Mesendoderm (in vitro differentiated cells): Measurements from ENCODE around the gene ZSCAN20. TPM values are rescaled to one million over a fixed set of nuclear protein-coding genes. Genes with fewer than 3 reads are reported as not detected.

Experiments used
- DNase-seq: peaks from one replicate; pipeline ENCODE4 v3.0.0; 2013
- H2AK5ac ChIP-seq: 2 replicates; pipeline ENCODE4 v1.6.1; 2013; ENCODE audit warnings: low read length, inconsistent platforms
- H2BK120ac ChIP-seq: 2 replicates; pipeline ENCODE4 v1.6.1; 2013; ENCODE audit warnings: low read depth, mild to moderate bottlenecking, low read length, moderate library complexity, mixed read lengths
- H2BK15ac ChIP-seq: replicated peaks from 2 replicates; pipeline ENCODE4 v1.6.1; 2013; ENCODE audit warnings: low read depth, mild to moderate bottlenecking, moderate library complexity
- H2BK5ac ChIP-seq: 2 replicates; pipeline ENCODE4 v1.6.1; 2013; ENCODE audit warnings: low read length, inconsistent platforms
- H3K18ac ChIP-seq: 2 replicates; pipeline ENCODE4 v1.6.1; 2013; ENCODE audit warnings: mild to moderate bottlenecking, low read length, mixed read lengths
- H3K23ac ChIP-seq: one replicate; pipeline ENCODE4 v1.6.1; 2013; ENCODE audit warnings: low read length
- H3K27ac ChIP-seq: 2 replicates; pipeline ENCODE4 v1.5.1; 2013; ENCODE audit warnings: low read depth, mild to moderate bottlenecking, inconsistent platforms, low read length, moderate library complexity
- H3K27me3 ChIP-seq: 2 replicates; pipeline ENCODE4 v1.6.1; 2013; ENCODE audit warnings: low read length, control low read depth, mild to moderate bottlenecking, inconsistent platforms; ENCODE audit not compliant: insufficient read depth, poor library complexity
- H3K36me3 ChIP-seq: 2 replicates; pipeline ENCODE4 v1.6.1; 2013; ENCODE audit warnings: low read length, inconsistent platforms; ENCODE audit not compliant: control insufficient read depth, insufficient read depth
- H3K4ac ChIP-seq: one replicate; pipeline ENCODE4 v1.6.1; 2013; ENCODE audit warnings: low read depth, mild to moderate bottlenecking, low read length, moderate library complexity
- H3K4me1 ChIP-seq: 2 replicates; pipeline ENCODE4 v1.6.1; 2013; ENCODE audit warnings: low read depth, low read length, inconsistent platforms; ENCODE audit not compliant: control insufficient read depth
- H3K4me2 ChIP-seq: 2 replicates; pipeline ENCODE4 v1.6.1; 2013; ENCODE audit warnings: low read length
- H3K4me3 ChIP-seq: 2 replicates; pipeline ENCODE4 v1.5.1; 2013; ENCODE audit warnings: mild to moderate bottlenecking, low read length
- H3K56ac ChIP-seq: one replicate; pipeline ENCODE4 v1.6.1; 2013; ENCODE audit warnings: low read length
- H3K79me1 ChIP-seq: 2 replicates; pipeline ENCODE4 v1.6.1; 2013; ENCODE audit warnings: low read length, inconsistent platforms
- H3K79me2 ChIP-seq: 2 replicates; pipeline ENCODE4 v1.6.1; 2013; ENCODE audit warnings: mild to moderate bottlenecking, low read length; ENCODE audit not compliant: control insufficient read depth, insufficient read depth
- H3K9ac ChIP-seq: 2 replicates; pipeline ENCODE4 v1.6.1; 2013; ENCODE audit warnings: low read length, inconsistent platforms
- H4K5ac ChIP-seq: one replicate; pipeline ENCODE4 v1.6.1; 2013; ENCODE audit warnings: low read length
- H4K8ac ChIP-seq: one replicate; pipeline ENCODE4 v1.6.1; 2013; ENCODE audit warnings: low read depth, mild to moderate bottlenecking, control low read depth, low read length, moderate library complexity
- WGBS: extraction: QIAGEN DNeasy Blood & Tissue Kit; methylation state at CpG from one replicate; pipeline ENCODE4 v1.1.7; 2013; ENCODE audit warnings: low lambda C conversion rate, missing lambda C conversion rate; ENCODE audit not compliant: insufficient coverage; ENCODE audit errors: extremely low coverage; 5-methylcytosine and 5-hydroxymethylcytosine counted together
- polyA plus RNA-seq, 2 experiments: library from polyadenylated mRNA; stranded (reverse); fragments of 200-250 nt; gene quantifications; one replicate each; pipeline ENCODE4 v1.2.3, GENCODE V29; 2013

The ZSCAN20 gene
- polyA plus RNA-seq (2013, experiment 1 of 2): 0.60 TPM
- polyA plus RNA-seq (2013, experiment 2 of 2): 0.67 TPM

DNA sequence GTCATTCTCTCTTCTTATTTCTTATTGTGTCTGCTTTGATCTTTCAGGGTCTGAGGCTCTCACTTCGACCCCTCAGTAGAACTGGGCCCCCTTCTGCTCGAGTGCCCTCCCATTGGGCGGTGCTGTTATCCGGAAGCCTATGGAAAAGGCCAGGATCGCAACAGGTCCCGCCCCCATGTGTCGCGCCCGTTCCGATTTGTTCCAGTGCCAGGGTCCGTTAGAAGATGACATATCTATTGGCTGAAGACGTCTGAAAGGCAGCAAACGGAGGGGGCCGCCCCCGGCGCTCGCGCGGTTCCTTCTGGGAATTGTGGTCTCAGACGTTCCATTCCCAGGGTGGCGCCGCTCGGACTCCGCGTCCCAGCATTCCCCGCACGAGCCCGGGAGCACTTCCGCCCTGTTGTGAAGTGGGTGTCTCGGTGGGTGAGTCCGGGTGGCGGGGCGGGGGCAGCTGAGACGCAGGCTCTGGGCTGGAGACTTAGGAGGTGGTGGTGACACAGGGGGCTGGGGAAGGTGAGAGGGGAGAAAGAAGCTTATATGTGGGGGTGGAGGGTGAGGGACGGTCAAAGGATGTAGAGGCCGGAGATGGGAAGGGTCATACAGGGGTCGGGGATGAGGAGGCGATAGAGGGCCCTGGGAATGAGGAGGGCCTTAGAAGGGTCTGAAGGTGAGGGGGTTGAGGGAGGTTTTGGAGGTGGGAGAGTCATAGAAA, at the start of gene ZSCAN20:
TSS of gene ZSCAN20 (plus strand) at position 377 of the 712 bp plus-strand sequence. CDS start 6,644 bp downstream, outside the sequence.
- Histone ChIP-seq H4K5ac (peak within 1 kb of the TSS; percentile 74), H2BK120ac (no peak within 1 kb of the TSS), H3K4me1 (peaks cover 3% of the 10 kb centered on the region), H2AK5ac (no peak within 1 kb of the TSS), H3K36me3 (no peaks in the 10 kb centered on the region), H3K9ac (peak within 1 kb of the TSS; percentile 73), H3K18ac (peak within 1 kb of the TSS; percentile 0), H3K4me2 (peak within 1 kb of the TSS; percentile 49), H3K4me3 (peak within 1 kb of the TSS; percentile 71), H3K56ac (peak within 1 kb of the TSS; percentile 86), H3K79me1 (peaks cover 3% of the 10 kb centered on the region), H3K27ac (no peak within 1 kb of the TSS), H3K27me3 (no peaks in the 10 kb centered on the region), H3K79me2 (no peaks in the 10 kb centered on the region), H2BK5ac (no peak within 1 kb of the TSS), H4K8ac (peak within 1 kb of the TSS; percentile 17), H3K23ac (no peak within 1 kb of the TSS), H3K4ac (no peak within 1 kb of the TSS), H2BK15ac (no peak within 1 kb of the TSS)
- no CpG with 5 or more reads among the region's 38 CpGs for WGBS
- DNase-seq: peak; percentile 99

GRCh38 chr1:33424205-33424604, 48.2 kb upstream of the ZSCAN20 start:
- Histone ChIP-seq H3K4me2 (no peak overlapping the region), H3K79me1 (no peaks in the 10 kb centered on the region), H3K27me3 (peaks cover 10% of the 10 kb centered on the region), H4K5ac (no peak overlapping the region), H2BK15ac (no peak overlapping the region), H3K4ac (no peak overlapping the region), H2BK120ac (no peak overlapping the region), H3K4me3 (no peak overlapping the region), H4K8ac (no peak overlapping the region), H3K18ac (no peak overlapping the region), H3K36me3 (no peaks in the 10 kb centered on the region), H3K27ac (no peak overlapping the region), H3K56ac (no peak overlapping the region), H3K23ac (no peak overlapping the region), H3K9ac (no peak overlapping the region), H2BK5ac (no peak overlapping the region), H3K79me2 (no peaks in the 10 kb centered on the region), H2AK5ac (no peak overlapping the region), H3K4me1 (no peaks in the 10 kb centered on the region)
- DNase-seq: peak; percentile 56
- WGBS: no CpG with 5 or more reads among the region's 4 CpGs

- H3K56ac ChIP-seq: no peak overlapping the region
- no peak overlapping the region for H3K18ac ChIP-seq
- peaks cover 14% of the 10 kb centered on the region for H3K27me3 ChIP-seq
- H3K79me2 ChIP-seq: no peaks in the 10 kb centered on the region
- H3K27ac ChIP-seq: no peak overlapping the region
- no peak overlapping the region for H2BK120ac ChIP-seq
- no peaks in the 10 kb centered on the region for H3K4me1 ChIP-seq
- no peak overlapping the region for H4K5ac ChIP-seq
- H3K36me3 ChIP-seq: no peaks in the 10 kb centered on the region
- H2BK15ac ChIP-seq: no peak overlapping the region
- H3K9ac ChIP-seq: no peak overlapping the region
- no peak overlapping the region for H3K4ac ChIP-seq
- H4K8ac ChIP-seq: no peak overlapping the region
- DNase-seq: peak; percentile 22
- H3K4me2 ChIP-seq: no peak overlapping the region
- no CpG with 5 or more reads among the region's 2 CpGs for WGBS
- no peak overlapping the region for H2BK5ac ChIP-seq
- H2AK5ac ChIP-seq: no peak overlapping the region
- H3K4me3 ChIP-seq: no peak overlapping the region
- H3K23ac ChIP-seq: no peak overlapping the region
- H3K79me1 ChIP-seq: no peaks in the 10 kb centered on the region
Observed at GRCh38 chr1:33424610-33425009, 47.8 kb upstream of the ZSCAN20 start.

GRCh38 chr1:33425900-33426299, 46.5 kb upstream of the ZSCAN20 start:
- H2AK5ac ChIP-seq: no peak overlapping the region
- H3K4me3 ChIP-seq: no peak overlapping the region
- no peaks in the 10 kb centered on the region for H3K4me1 ChIP-seq
- no peak overlapping the region for H3K4ac ChIP-seq
- H4K5ac ChIP-seq: no peak overlapping the region
- no peaks in the 10 kb centered on the region for H3K36me3 ChIP-seq
- no peaks in the 10 kb centered on the region for H3K79me2 ChIP-seq
- no peak for DNase-seq
- H3K27ac ChIP-seq: no peak overlapping the region
- no peaks in the 10 kb centered on the region for H3K79me1 ChIP-seq
- no peak overlapping the region for H3K18ac ChIP-seq
- no peak overlapping the region for H4K8ac ChIP-seq
- no peak overlapping the region for H3K56ac ChIP-seq
- peaks cover 21% of the 10 kb centered on the region for H3K27me3 ChIP-seq
- no peak overlapping the region for H3K4me2 ChIP-seq
- H2BK5ac ChIP-seq: no peak overlapping the region
- H2BK15ac ChIP-seq: no peak overlapping the region
- no peak overlapping the region for H3K23ac ChIP-seq
- no peak overlapping the region for H2BK120ac ChIP-seq
- WGBS: no CpG with 5 or more reads among the region's 2 CpGs
- no peak overlapping the region for H3K9ac ChIP-seq

DNA sequence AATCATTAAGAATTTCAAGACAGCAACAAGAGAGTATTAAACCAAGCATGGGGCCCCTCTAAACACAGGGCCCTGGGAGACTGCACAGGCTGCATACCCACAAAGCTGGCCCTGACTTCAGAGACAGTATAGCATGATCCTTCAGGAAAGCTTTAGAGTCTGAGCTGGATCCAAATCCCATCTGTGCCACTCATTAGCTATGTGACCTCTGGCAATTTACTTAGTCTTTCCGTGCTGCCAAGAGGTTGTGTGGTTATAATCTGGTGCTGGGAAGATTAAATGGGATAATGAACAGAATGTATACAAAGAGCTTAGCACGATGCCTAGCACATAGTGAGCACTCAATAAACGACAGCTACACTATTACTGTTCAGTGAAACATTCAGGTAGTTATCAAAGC, 45.5 kb upstream of the ZSCAN20 start:
- Histone ChIP-seq H3K27me3 (peaks cover 21% of the 10 kb centered on the region), H3K79me1 (no peaks in the 10 kb centered on the region), H2AK5ac (no peak overlapping the region), H3K4ac (no peak overlapping the region), H3K27ac (no peak overlapping the region), H3K9ac (no peak overlapping the region), H3K4me2 (no peak overlapping the region), H4K8ac (no peak overlapping the region), H3K4me1 (no peaks in the 10 kb centered on the region), H3K79me2 (no peaks in the 10 kb centered on the region), H3K36me3 (no peaks in the 10 kb centered on the region), H4K5ac (no peak overlapping the region), H2BK120ac (no peak overlapping the region), H3K56ac (no peak overlapping the region), H3K4me3 (no peak overlapping the region), H2BK15ac (no peak overlapping the region), H3K23ac (no peak overlapping the region), H3K18ac (no peak overlapping the region), H2BK5ac (no peak overlapping the region)
- no peak for DNase-seq
- WGBS: no CpG with 5 or more reads among the region's 3 CpGs

GRCh38 chr1:33428661-33429060, 43.8 kb upstream of the ZSCAN20 start:
- no peak overlapping the region for H4K5ac ChIP-seq
- no peak overlapping the region for H3K4me2 ChIP-seq
- no CpG with 5 or more reads among the region's 2 CpGs for WGBS
- H3K4me1 ChIP-seq: no peaks in the 10 kb centered on the region
- no peak overlapping the region for H2BK15ac ChIP-seq
- no peak overlapping the region for H2BK120ac ChIP-seq
- no peak for DNase-seq
- H3K4me3 ChIP-seq: no peak overlapping the region
- peaks cover 21% of the 10 kb centered on the region for H3K27me3 ChIP-seq
- H3K4ac ChIP-seq: no peak overlapping the region
- H3K79me2 ChIP-seq: no peaks in the 10 kb centered on the region
- H2BK5ac ChIP-seq: no peak overlapping the region
- H3K56ac ChIP-seq: no peak overlapping the region
- H4K8ac ChIP-seq: no peak overlapping the region
- no peaks in the 10 kb centered on the region for H3K36me3 ChIP-seq
- H3K79me1 ChIP-seq: no peaks in the 10 kb centered on the region
- H3K23ac ChIP-seq: no peak overlapping the region
- H2AK5ac ChIP-seq: no peak overlapping the region
- no peak overlapping the region for H3K27ac ChIP-seq
- H3K9ac ChIP-seq: no peak overlapping the region
- H3K18ac ChIP-seq: no peak overlapping the region
